GM18517 (cell line): ENCODE measurements around the gene PDK2.

Experiments used
- ATAC-seq: cut with Tn5 transposase; IDR thresholded peaks from one replicate; pipeline ENCODE4 v1.9.1; 2021; ENCODE audit warnings: mild to moderate bottlenecking, moderate library complexity; ENCODE audit not compliant: unreplicated experiment

Gene PDK2

DNA sequence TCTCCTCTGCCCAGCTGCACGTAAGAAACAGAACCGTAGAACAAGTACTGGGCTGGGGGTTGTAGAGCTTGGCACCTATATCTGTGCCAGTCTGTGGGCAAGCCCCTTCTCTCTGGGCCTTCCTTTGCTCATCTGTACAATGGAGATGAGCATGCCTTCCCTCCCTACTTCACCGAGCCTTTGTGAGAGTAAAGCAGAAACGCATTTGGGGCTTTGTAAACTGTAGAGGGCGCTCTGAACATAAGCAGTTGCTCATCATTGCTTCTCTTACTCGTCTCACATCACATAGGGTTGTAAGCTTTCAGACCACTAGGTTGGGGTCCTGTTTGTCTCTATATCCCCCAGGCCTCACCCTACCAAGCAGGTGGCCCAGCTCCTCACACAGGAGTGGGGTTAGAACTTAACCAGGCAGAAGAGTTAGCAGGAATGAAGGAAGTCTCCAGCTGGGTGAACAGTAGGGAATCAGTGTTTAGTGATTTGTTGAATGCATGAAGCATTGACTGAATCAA is 19.8 kb downstream of the PDK2 start:
- ATAC-seq: no peak

DNA sequence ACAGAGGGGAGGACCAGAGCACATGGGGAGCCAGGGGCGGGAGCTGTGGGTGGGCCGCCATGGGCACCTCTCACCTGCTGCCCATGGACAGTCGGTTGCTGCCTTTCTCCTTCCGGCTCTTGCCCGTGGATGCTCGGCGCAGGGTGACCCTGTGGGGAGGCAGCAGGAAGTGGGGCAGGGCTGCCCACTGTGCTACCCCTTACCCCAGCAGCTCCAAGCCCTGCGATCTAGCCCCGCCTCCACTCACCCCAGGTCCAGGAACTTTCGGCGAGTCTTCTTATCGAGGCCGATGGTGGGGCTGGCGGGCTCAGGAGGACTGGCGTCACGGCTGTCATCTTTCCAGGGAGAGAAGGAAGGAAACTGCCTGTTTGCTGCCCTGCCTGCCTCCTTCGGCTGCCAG is 20.6 kb downstream of the PDK2 start:
- no peak for ATAC-seq

DNA sequence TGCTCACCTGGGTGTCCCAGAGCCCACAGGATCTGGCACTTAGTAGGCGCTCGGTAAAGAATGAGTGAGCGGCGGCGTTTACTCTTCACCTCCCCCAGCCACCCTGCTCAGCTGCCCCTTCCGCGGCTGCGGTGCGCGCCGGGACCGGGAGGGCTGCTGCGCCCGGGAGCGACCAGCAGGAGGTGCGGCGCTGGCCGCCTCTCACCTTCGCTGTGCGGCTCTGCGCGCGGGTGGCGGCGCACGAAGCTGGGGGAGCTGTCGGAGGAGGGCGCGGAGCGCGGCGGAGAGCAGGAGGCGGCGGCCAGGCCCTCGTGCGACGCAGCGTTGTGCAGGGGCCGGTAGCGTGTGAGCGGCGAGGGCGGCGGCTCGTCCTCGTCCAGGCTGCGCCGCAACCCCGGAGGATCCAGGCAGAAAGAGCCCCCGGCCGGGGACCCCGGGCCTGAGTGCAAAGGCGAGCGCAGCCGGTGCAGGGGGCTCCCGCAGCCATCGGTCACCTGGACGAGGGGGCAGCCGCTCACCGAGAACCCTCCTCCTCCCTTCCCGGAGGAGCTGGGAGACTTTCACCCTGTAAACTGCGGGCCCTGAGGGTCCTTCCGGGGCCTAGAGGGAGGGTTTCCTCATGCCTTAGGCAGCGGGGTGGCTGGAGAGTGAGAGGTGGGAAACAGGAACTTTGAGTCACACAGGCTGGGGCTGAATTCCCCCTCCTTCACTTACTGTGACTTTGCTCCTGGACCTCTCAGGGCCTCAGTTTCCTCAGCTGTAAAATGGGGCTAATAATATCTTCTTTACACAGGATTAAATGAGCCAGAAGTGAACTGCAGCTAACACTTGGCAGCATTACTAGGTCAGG is 22.3 kb downstream of the PDK2 start:
- no peak for ATAC-seq

DNA sequence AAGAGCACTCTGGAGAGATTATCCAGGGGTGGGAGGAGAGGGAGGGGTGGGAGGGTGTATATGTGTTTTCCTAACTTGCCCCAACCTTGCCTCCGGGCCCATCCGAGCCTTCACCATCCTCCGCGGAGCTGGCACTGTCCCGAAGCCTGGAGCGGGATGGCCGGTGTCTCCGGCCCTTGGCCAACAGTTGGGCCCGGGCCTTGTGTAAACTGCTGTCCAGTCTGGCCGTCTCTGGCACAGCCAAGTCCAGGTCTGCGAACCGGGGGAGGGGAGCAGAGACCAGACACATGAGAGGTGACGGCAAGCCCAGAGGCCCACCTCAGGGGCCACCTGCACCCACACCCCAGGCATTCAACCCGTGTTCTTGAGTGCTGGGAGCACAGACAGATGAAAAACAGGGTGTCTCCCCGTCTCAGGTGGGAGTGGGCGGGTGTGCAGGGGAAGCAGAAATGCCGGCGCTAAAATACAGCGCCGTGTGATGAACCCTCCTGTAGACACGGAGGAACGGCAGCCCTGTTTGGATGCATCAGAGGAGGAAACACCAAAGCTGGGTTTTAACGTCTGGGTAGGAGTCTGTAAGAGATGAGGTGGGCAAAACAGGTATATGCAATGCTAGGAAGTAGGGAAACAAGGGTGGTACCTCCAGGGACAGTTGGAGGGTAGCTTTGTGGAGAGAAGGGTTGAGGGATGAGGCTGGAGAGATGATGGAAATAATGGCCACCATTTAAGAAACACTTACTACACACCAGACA is 23.1 kb downstream of the PDK2 start:
- no peak for ATAC-seq

DNA sequence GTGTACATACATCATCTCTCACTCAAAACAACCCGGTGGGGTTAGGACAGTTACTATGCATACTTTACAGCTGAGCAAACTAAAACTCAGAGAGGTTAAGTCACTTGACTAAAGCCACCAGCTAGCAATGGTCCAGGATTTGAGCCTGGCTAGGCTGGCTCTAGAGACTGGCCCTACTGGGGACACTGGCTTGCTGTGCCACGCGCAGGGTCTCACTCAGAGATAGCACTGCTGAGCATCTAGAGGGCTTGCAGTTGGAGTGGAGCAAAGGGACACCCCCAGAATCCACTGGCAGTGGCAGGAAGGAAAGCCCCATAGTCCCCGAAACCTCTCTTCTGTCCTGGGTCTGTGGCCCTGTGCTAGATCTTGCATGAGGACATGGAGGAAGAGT is 23.7 kb downstream of the PDK2 start:
- no peak for ATAC-seq

DNA sequence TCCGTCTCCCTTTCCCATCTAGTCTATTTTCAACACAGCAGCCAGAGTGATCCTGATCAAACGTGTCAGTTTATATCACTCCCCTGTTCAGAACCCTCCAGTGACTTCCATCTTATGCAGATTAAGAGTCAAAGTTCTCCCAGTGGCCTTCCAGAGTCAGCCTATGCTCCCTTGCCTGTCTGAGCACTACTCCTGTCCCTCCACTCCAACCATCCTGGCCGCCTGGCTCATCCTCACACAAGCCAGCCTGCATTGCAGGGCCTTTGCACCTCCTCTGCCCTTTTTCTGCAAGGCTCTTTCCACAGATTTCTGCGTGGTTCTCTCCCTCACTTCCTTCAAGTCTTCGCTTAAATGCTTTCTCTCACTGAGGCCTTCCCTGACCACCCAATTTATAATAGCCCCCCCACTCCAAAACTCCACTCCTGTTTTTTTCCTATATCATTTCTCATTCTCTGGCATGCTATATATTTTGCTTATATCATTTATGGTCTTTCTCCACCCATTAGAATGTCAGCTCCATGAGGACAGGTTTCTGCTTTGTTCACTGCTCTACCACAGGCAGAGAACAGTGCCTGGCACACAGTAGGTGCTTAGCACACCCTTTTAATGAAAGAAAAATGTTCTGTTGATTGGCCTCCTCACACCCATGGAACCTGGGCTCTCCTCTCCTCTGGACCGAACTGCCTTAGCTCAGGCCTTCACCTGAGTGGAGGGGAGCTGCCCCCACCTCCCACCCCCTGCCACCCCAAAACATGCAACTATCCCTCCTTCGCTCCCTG is 25.5 kb downstream of the PDK2 start:
- ATAC-seq: no peak

DNA sequence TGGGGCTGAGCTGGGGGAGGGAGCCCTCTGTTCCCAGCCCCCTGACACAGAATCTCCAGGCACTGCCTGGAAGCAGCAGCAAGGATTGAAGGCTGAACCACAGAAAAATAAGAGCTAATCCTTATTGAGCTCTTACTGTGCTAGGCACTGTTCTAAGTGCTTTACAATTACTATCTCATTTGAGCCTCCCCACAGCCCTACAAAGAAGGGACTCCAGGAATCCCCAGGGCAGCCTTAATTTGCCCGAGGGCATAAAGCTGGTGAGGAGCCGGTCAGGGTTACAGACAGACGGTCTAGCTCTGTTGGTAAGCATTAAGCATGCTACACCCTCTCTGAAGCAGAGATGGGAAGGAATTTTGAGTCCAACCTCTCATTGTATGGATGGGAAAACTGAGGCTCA is 27.8 kb downstream of the PDK2 start:
- ATAC-seq: no peak

DNA sequence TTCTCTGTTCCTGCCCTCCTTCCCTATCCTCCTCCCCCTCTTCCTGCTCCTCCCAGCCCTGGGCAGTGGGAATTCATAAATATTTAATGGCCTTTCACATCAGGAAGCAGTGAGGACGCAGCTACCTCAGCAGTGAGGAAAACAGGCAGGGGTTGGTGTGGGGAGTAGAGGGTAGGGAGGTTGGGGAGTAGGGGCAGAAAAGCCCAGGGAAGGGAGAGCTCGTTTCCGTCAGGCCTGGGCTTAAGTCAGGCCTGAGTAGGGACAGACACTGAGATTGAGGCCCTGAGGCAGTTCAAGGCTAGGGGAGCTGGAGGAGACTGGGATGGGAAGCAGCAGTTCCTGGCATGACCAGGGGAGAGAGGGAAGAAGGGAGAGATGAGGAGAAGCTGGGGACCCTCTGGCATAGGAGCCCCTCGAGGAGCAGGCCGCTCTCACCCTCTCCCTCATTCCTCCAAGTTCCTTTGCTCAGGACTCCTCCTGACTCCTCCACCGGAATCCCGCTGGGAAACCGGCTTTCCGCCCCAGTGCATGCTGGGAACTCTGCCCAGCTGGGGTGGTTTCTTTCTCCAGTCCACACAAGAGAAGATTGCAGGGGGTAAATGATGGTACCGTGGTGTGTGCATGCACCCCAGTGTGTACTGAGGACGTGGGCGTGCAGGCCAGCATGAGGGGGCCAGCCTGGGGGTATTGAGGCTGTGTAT is 28.6 kb downstream of the PDK2 start:
- no peak for ATAC-seq

DNA sequence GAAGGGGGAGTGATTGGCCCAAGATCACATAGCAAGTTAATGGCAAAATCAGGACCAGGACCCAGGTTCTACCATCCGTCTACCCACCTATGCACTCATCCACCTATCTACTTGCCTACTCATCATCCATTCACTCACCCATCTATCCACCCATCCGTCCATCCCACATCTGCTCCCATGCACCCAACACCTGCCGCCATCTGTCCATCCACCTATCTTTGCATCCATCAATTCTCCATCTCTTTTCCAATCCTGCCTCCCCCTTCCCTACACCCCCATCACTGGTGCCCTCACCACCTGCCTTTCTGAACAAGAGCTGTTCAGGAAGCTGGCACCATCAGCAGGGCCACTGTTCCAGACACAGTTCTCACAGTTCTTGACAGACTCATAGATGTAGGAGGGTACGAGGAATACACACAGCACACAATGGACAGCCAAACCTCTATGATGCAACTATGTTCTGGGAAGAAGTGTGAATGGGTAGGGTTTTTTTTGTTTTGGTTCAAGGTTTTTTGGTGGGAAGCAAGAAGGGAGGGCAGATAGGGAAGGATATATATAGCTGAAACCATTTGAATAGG is 30.4 kb downstream of the PDK2 start:
- ATAC-seq: no peak

DNA sequence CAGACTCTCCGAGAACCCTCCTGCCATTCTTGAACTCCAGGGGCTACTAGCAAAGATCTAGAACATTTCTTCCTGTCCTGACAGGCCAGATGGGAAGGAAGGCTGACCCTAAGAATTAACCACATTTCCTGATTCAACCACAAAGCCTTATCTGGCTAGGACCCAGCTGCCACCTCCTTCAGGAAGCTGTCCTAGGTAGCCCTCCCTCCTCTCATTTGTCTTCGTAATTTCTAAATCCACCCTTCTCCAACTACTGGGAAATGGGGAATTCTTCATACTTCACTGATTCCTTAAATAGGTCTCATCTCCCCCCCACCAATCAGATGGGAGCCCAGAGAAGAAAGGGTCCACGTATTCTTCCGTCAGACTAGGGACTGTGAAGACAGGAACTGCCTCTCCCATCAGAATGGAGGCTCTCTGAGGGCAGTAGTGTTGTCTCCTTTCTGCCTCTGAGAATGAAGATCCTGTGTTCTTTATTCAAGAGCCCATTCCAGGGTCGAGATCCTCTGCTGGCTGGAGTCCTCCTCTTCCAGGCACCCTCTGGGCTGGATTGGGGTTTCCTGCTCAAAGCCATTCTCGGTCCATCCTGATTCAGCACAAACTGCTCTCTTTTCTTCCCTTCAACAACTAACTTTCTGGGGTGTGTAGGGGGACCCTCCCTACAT is 32.7 kb downstream of the PDK2 start:
- ATAC-seq: no peak

DNA sequence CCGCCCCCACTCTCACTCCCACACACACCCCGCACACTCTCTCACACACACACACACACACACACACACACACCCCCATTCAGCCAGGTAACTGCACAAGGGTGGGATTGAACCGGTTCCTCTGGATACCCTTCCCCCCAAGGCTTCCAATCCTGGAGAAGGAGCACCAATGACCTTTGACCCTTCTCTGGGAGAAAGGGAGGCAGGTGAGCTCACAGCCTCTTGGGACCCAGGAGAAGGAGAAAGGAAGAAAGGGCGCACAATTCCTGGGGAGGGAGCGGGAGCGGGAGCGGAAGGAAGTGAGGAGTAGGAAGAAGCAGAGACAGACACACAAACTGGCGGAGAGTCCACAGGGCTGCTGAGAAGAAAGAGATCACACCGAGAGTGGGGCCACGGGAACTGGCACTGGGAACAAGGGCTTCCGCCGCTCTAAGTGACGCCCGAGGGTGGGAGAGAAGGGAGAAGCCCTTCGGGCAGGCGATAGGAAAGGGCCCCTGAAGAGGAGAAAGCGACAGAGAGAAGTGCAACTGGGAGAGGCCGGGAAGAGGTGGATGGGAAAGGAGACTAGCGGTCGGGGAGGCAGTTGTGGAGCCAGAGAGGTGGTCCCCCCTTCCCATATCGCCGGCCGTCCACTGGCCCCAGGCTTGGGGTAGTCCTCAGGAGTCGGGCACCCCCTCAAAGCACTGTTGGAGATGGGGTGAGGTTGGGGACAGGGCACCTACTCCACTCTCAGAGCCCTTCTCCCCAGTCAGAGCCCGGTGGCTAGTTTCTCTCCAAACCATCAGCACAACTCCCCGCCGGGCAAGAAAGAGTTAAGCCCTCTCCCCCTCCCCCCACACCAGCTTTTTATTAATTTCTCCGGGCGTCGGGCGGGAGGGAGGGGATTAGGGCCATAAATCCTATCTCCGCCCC is 33.5 kb downstream of the PDK2 start:
- no peak for ATAC-seq

DNA sequence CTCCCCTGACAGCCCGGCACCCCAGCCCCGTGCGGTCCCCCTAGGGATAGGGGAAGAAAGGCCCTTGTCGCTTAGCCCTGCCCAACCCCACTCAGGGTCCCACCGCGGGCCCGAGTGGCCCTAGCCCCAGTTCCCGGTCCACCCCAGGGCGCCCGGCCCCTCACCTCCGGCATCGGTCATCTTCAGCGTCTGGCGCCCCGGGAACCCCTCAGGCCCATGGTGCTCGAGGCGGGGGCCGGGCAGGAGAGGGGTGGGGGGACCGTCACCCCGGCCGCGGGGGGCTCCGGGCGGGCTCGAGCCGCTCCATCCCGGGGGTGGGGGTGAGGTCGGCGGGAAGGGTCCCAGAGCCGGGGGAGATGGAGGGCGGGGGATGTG is 34.2 kb downstream of the PDK2 start:
- no peak for ATAC-seq

DNA sequence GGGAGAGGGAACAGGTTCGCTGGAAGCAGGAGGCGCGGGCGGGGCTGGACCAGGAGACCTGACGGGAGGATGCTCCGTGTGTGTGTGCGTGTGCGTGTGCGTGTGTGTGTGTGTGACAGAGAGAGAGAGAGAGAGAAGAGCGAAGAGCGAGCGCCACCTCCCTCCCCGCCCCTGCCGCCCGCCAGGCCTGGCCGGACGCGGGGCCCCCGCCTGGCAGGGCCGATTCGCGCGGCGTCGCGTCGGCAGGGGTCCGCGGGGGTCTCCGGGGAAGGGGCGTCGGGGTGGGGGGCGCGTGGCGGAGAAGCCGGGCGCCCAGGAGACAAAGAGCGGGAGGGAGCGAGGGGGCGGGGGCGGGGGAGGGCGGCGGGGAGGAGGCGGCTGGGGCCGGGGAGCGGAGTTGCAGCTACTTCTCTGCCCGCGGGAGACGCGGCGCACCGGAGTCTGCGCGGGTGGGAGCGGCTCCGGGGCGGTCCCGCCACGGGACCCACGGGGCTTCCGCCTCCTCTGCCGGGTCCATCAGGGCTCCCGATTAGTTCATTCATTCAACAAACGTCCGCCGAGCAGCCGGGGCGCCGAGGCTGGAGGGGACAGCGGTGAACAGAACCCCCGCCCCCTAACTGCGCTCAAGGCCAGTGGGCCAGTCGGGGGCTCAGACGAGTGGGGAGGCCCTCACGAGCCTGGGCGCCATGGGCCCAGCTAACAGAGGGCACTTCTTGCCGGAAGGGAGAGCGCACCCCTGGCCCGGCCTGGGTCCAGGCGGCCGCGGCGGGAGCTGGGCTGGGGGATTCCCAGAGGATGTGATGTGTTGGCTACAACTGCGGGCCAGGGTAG is 34.8 kb downstream of the PDK2 start, which contains the start of gene SAMD14:
Gene SAMD14, minus strand, starts transcription at position 433 of the 831 bp plus-strand sequence. CDS start 5,201 bp downstream, outside the sequence.
- no peak for ATAC-seq

DNA sequence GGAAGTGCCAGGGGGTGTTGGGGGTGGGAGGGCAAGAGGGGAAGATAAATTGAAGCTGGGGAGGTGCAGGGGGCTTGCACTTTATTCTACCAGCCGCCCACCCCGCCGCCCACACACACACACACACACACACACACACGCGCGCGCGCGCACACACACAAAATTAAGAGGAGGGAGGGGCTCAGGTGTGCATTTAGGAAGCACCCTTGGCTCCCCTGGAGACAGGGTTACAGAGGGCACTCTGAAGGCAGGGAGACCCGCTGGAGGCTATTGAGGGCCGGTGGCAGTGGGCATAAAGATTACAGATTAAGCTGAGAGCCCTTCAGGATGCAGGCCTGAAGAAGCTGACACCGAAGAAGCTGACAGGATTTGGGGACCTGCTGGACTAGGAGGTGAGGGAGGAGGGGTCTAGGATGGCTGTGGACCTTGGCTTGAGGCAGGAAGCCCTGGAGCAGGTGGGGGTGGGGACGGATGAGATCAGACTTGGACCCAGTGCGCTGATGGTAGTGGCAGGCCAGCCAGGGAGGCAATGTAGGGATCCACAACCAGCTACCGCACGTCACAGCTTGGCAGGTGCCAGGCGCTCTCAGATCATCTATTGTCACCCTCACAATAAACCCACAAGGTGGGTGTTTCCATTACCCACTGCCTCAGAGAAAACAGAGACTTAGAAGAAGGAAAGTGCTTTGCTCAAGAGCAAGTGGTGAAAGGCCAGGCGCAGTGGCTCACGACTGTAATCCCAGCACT is 35.6 kb downstream of the PDK2 start:
- ATAC-seq: no peak

DNA sequence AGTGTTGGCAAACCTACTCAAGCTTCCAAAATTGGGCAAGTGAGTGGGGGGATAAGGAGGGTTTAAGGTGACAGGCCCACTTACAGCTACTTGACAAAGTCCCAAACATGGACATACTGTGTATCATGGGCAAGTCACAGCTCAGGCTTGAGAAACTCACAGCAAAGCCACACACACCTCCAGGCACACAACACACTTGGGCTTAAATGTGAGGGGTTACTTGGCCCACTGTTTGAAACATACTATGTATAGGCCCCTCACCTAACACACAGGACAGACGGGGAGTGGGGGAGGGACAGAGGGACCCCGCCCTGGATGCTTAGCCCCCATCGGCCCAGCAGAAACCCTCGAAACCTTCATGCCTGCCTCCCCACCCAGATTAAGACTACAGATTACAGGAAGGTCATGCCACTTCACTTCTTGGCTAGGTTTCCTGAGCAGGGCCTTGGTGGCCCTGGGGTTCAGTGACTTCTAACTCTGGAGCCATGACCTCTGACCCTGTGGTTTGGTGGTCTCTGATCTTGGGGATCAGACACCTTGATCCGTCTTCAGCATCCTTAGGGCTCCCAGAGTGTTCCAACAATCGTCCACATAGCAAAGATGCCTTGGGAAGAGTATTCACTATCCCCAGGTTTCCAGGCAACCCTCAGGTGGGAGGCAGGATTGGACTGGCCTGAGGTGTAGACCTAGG is 37.1 kb downstream of the PDK2 start:
- no peak for ATAC-seq

DNA sequence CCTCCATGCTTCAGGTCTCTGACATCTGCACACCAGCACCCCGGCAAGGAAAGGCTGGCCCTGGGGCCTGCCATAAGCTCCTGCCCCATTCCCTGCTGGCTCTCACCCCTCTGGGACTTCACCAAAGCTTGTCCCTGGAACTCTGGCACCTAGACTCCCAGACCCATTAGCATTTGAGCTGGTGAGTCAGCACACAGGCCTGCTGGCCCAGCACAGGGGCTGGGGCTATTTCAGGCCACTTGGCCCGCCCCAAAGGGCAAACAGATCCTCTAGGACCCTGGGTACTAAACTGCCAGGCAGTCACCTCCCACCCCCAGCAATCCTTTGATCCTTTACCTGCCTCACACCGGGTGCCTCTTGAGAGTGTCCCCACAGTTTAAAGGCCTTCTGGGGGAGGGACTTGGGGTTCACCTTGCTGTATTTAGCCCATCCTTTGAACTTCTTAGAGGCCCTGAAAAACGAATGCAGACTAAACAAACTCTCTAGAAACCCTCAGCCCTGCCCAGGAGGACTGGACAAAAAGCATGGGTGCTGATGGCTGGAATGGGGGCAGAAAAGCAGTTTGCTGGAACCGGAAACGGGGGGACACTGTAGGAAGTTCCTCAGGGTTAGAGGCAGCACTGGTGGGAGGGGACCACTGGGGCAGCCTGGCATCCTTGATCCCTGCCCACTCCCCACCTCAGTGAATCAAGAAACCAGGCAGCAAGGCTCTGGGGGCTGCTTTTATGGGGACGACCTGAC is 38.0 kb downstream of the PDK2 start:
- no peak for ATAC-seq
